Sciatic nerve (tissue), 2 donors: ENCODE measurements around the gene CASKIN2. TPM values are rescaled to one million over a fixed set of nuclear protein-coding genes. Genes with fewer than 3 reads are reported as not detected.
"Not testable (repeated sequence)": the region's sequence is repeated elsewhere in the genome, so short reads cannot be mapped to it uniquely, and the experiment has no call there.

Experiments
- ATAC-seq: fragments of 200-7000 bp; cut with Tn5 transposase; one replicate; pipeline ENCODE4 v1.9.1; 2020; ENCODE audit warnings: mild to moderate bottlenecking, moderate library complexity
- DNase-seq: peaks from one replicate; pipeline ENCODE4 v3.0.0-alpha.2; 2020; ENCODE audit warnings: low spot score
- intact Hi-C: fragments of 100-400 bp; cut with DNase I; formaldehyde crosslinking; loops from one replicate; pipeline ENCODE4 v1.14.2; 2022
- total RNA-seq: library from RNA; stranded (reverse); fragmentation: NEBNext Ultra II Directional; extraction: Animal tissue kit (Norgen Biotek cat#: 25700); gene quantifications from one replicate; pipeline ENCODE4 v1.2.1, GENCODE V29; 2021
- donor health status: DM: no; HTN: no; CAD: no.
- donor health status: DM: no; HTN: no; CAD: no.

Gene CASKIN2
- total RNA-seq, 1 donor from 2014 or later = 127 TPM

GRCh38 chr17:75524970-75525805, 9.9 kb upstream of the CASKIN2 start, which contains the start of gene LLGL2:
TSS of gene LLGL2 (plus strand) at chr17:75525697. CDS start at chr17:75543427, 17,730 bp downstream.
- intact Hi-C loops = no loop called here
- DNase-seq (peak; percentile 73), ATAC-seq (peak; percentile 77)

GRCh38 chr17:75524269-75524969, 9.1 kb upstream of the CASKIN2 start:
- peak; percentile 4 for ATAC-seq
- no peak for DNase-seq
- intact Hi-C loops = no loop called here

GRCh38 chr17:75523647-75524046, 8.3 kb upstream of the CASKIN2 start:
- intact Hi-C loops = no loop called here
- ATAC-seq (no peak), DNase-seq (no peak)

- intact Hi-C loops = no loop called here
- ATAC-seq (no peak), DNase-seq (no peak)
These were observed 6.8 kb upstream of the CASKIN2 start for GRCh38 chr17:75521951-75522727.

GRCh38 chr17:75521290-75521689, 6.0 kb upstream of the CASKIN2 start:
- no peak for DNase-seq
- intact Hi-C loops = no loop called here
- ATAC-seq = no peak

- DNase-seq, ATAC-seq, intact Hi-C loops: not testable (repeated sequence)
These were observed 5.1 kb upstream of the CASKIN2 start for GRCh38 chr17:75520413-75520812.

- ATAC-seq = no peak
- DNase-seq = no peak
- intact Hi-C loops = loop anchor here (5.0 kb wide), 1 partner anchor 92 kb away; no protein-coding TSS in a partner anchor
These were observed 3.7 kb upstream of the CASKIN2 start for GRCh38 chr17:75518983-75519537.

GRCh38 chr17:75518201-75518600, 2.9 kb upstream of the CASKIN2 start:
- intact Hi-C loops = loop anchor here (5.0 kb wide), 1 partner anchor 91 kb away; no protein-coding TSS in a partner anchor
- no peak for ATAC-seq

GRCh38 chr17:75517297-75517865, 2.0 kb upstream of the CASKIN2 start:
- intact Hi-C loops = loop anchor here (2.0 to 5.0 kb wide), 2 partner anchors 71 to 90 kb away; no protein-coding TSS in a partner anchor

More at GRCh38 chr17:75518201-75518600, 2.9 kb upstream of the CASKIN2 start:
- no peak for DNase-seq

GRCh38 chr17:75516619-75517296, 1.4 kb upstream of the CASKIN2 start:
- ATAC-seq (no peak), DNase-seq (no peak)
- intact Hi-C loops = loop anchor here (2.0 to 5.0 kb wide), 2 partner anchors 72 to 89 kb away; no protein-coding TSS in a partner anchor

More at GRCh38 chr17:75517297-75517865, 2.0 kb upstream of the CASKIN2 start:
- no peak for DNase-seq
- no peak for ATAC-seq

GRCh38 chr17:75516255-75516618, 900 bp upstream of the CASKIN2 start, which contains the start of gene TSEN54:
TSS of gene TSEN54 (plus strand) at chr17:75516528. CDS start at chr17:75516561, 33 bp downstream.
- intact Hi-C loops = loop anchor here (2.0 to 5.0 kb wide), 2 partner anchors 73 to 89 kb away; no protein-coding TSS in a partner anchor
- DNase-seq (peak; percentile 98), ATAC-seq (peak; percentile 92)

- DNase-seq (peak; percentile 76), ATAC-seq (peak; percentile 3)
- intact Hi-C loops = loop anchor here (5.0 kb wide), 1 partner anchor 88 kb away; no protein-coding TSS in a partner anchor
These were observed 330 bp downstream of the CASKIN2 start for GRCh38 chr17:75514919-75515495.

GRCh38 chr17:75514299-75514918, 928 bp downstream of the CASKIN2 start:
- intact Hi-C loops = no loop called here

GRCh38 chr17:75513641-75514000, 1.7 kb downstream of the CASKIN2 start:
- no peak for ATAC-seq
- intact Hi-C loops = loop anchor here (1.0 kb wide), 1 partner anchor 83 kb away; no protein-coding TSS in a partner anchor
- no peak for DNase-seq

More at GRCh38 chr17:75514299-75514918, 928 bp downstream of the CASKIN2 start:
- ATAC-seq = no peak
- DNase-seq = no peak

- intact Hi-C loops = loop anchor here (1.0 kb wide), 1 partner anchor 83 kb away; no protein-coding TSS in a partner anchor
- DNase-seq = no peak
- ATAC-seq = no peak
These were observed 2.3 kb downstream of the CASKIN2 start for GRCh38 chr17:75512926-75513640.
